GM06990 (cell line): ENCODE measurements around the gene PSMD14.

Experiments
- DNase-seq: peaks from one replicate; pipeline ENCODE4 v3.0.0-alpha.2; 2011; ENCODE audit not compliant: insufficient read length; ENCODE audit errors: extremely low read depth
- H3K27me3 ChIP-seq: replicated peaks from 2 replicates; pipeline ENCODE4 v1.6.0; 2011; ENCODE audit warnings: low read length; ENCODE audit not compliant: control insufficient read depth, insufficient read depth
- H3K36me3 ChIP-seq: 2 replicates; pipeline ENCODE4 v1.5.1; 2011; ENCODE audit warnings: low read length; ENCODE audit not compliant: control insufficient read depth, insufficient read depth
- H3K4me3 ChIP-seq: replicated peaks from 2 replicates; pipeline ENCODE4 v1.5.1; 2011; ENCODE audit warnings: low read depth, mild to moderate bottlenecking, control low read depth, low read length
- TF ChIP-seq, protein P1 (sequence below): IDR thresholded peaks from 2 replicates; pipeline ENCODE4 v1.5.1; 2011; ENCODE audit warnings: low read length, control low read depth, mild to moderate bottlenecking, inconsistent platforms; ENCODE audit not compliant: insufficient read depth, poor library complexity, severe bottlenecking

PSMD14 gene

GRCh38 chr2:161371869-161372268 lies 63.6 kb downstream of the PSMD14 start:
- no peaks in the 10 kb centered on the region for H3K27me3 ChIP-seq
- DNase-seq, result no peak
- TF ChIP-seq, protein P1, sequence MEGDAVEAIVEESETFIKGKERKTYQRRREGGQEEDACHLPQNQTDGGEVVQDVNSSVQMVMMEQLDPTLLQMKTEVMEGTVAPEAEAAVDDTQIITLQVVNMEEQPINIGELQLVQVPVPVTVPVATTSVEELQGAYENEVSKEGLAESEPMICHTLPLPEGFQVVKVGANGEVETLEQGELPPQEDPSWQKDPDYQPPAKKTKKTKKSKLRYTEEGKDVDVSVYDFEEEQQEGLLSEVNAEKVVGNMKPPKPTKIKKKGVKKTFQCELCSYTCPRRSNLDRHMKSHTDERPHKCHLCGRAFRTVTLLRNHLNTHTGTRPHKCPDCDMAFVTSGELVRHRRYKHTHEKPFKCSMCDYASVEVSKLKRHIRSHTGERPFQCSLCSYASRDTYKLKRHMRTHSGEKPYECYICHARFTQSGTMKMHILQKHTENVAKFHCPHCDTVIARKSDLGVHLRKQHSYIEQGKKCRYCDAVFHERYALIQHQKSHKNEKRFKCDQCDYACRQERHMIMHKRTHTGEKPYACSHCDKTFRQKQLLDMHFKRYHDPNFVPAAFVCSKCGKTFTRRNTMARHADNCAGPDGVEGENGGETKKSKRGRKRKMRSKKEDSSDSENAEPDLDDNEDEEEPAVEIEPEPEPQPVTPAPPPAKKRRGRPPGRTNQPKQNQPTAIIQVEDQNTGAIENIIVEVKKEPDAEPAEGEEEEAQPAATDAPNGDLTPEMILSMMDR, result no peak
- H3K36me3 ChIP-seq, result peaks cover 2% of the 10 kb centered on the region
- H3K4me3 ChIP-seq, result no peak overlapping the region

GRCh38 chr2:161373942-161374341 lies 65.7 kb downstream of the PSMD14 start:
- no peak for DNase-seq

DNA sequence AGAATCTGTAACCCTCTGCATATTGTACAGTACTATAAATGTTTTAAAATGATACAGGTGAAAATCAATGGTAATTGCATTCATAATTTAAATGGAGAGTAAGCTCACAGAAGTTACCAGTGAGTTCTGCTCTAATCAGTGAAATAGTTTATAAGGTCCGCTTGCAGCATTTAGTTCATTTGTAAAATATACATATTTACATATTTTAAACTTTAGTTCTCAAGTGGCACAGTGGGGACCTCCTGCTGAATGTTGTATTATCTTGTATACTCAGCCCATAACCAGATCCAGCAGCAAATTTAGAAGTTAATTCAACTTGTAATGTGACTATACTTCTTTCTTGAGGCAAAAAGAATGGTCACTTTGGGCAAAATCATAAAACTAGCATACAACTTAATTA lies 66.2 kb downstream of the PSMD14 start:
- no peak overlapping the region for H3K4me3 ChIP-seq
- TF ChIP-seq, protein P1, result no peak
- H3K36me3 ChIP-seq, result peaks cover 2% of the 10 kb centered on the region

More at GRCh38 chr2:161373942-161374341, 65.7 kb downstream of the PSMD14 start:
- H3K27me3 ChIP-seq, result no peaks in the 10 kb centered on the region
- H3K4me3 ChIP-seq, result no peak overlapping the region
- TF ChIP-seq, protein P1, result no peak
- peaks cover 2% of the 10 kb centered on the region for H3K36me3 ChIP-seq

GRCh38 chr2:161379740-161380139 lies 71.5 kb downstream of the PSMD14 start:
- TF ChIP-seq, protein P1, result no peak
- no peaks in the 10 kb centered on the region for H3K27me3 ChIP-seq
- no peak for DNase-seq
- no peak overlapping the region for H3K4me3 ChIP-seq
- no peaks in the 10 kb centered on the region for H3K36me3 ChIP-seq

More for the DNA sequence above, 66.2 kb downstream of the PSMD14 start:
- H3K27me3 ChIP-seq, result no peaks in the 10 kb centered on the region
- DNase-seq, result no peak

GRCh38 chr2:161381546-161381945 lies 73.3 kb downstream of the PSMD14 start:
- TF ChIP-seq, protein P1, result no peak
- DNase-seq, result no peak
- Histone ChIP-seq H3K36me3 (no peaks in the 10 kb centered on the region), H3K4me3 (no peak overlapping the region), H3K27me3 (no peaks in the 10 kb centered on the region)

- H3K27me3 ChIP-seq, result no peaks in the 10 kb centered on the region
- H3K4me3 ChIP-seq, result no peak overlapping the region
- DNase-seq, result no peak
- TF ChIP-seq, protein P1, result no peak
- no peaks in the 10 kb centered on the region for H3K36me3 ChIP-seq
Observed at GRCh38 chr2:161382747-161383146, 74.5 kb downstream of the PSMD14 start.
